GM13977 (cell line): ENCODE data around the gene SPRED1.
A peak's percentile ranks its signal among the peaks of the same experiment; 100 is the strongest.
"Not testable (repeated sequence)": the region's sequence is repeated elsewhere in the genome, so short reads cannot be mapped to it uniquely, and the experiment has no call there.

Experiments used
- DNase-seq: peaks from one replicate; pipeline ENCODE4 v3.0.0; 2012; ENCODE audit warnings: low spot score
- CTCF ChIP-seq: IDR thresholded peaks from 2 replicates; pipeline ENCODE4 v1.5.1; 2012; ENCODE audit warnings: mild to moderate bottlenecking, control low read depth; ENCODE audit not compliant: insufficient read depth; ENCODE audit errors: extremely low read depth, missing control alignments
- in situ Hi-C: fragments of 300-500 bp; cut with MboI; formaldehyde crosslinking; loops from one replicate; pipeline ENCODE4 v1.12.0; 2022; ENCODE audit warnings: low sequenced_read_pairs, low pct_unique_long_range_greater_than_20kb, mixed read lengths, inconsistent platforms; ENCODE audit not compliant: unreplicated experiment

Gene SPRED1

GRCh38 chr15:38228618-38229017 is 24.0 kb upstream of the SPRED1 start:
- TF ChIP-seq CTCF = no peak
- DNase-seq = no peak
- in situ Hi-C loops = no loop called here

- in situ Hi-C loops = no loop called here
These were observed 22.8 kb upstream of the SPRED1 start for GRCh38 chr15:38229705-38230310.

GRCh38 chr15:38231436-38231835 is 21.2 kb upstream of the SPRED1 start:
- in situ Hi-C loops = no loop called here
- no peak for DNase-seq

More at GRCh38 chr15:38229705-38230310, 22.8 kb upstream of the SPRED1 start:
- no peak for DNase-seq
- no peak for TF ChIP-seq CTCF

GRCh38 chr15:38237021-38237420 is 15.6 kb upstream of the SPRED1 start:
- DNase-seq, in situ Hi-C loops: not testable (repeated sequence)

More at GRCh38 chr15:38231436-38231835, 21.2 kb upstream of the SPRED1 start:
- no peak for TF ChIP-seq CTCF

- no peak for DNase-seq
- in situ Hi-C loops = no loop called here
- no peak for TF ChIP-seq CTCF
These were observed 14.3 kb upstream of the SPRED1 start for GRCh38 chr15:38238311-38238710.

- in situ Hi-C loops = no loop called here
- no peak for TF ChIP-seq CTCF
These were observed 10.6 kb upstream of the SPRED1 start for GRCh38 chr15:38242055-38242454.

GRCh38 chr15:38243278-38244055 is 9.2 kb upstream of the SPRED1 start:
- no peak for TF ChIP-seq CTCF
- in situ Hi-C loops = no loop called here
- no peak for DNase-seq

More at GRCh38 chr15:38242055-38242454, 10.6 kb upstream of the SPRED1 start:
- peak; percentile 24 for DNase-seq
